K562 (cell line): ENCODE measurements around the gene SDCCAG8. TPM values are rescaled to one million over a fixed set of nuclear protein-coding genes. Genes with fewer than 3 reads are reported as not detected.
A peak's percentile ranks its signal among the peaks of the same experiment; 100 is the strongest.

ENCODE experiments used
- CTCFL ChIP-seq: IDR thresholded peaks from 2 replicates; pipeline ENCODE4 v1.6.1; 2011; ENCODE audit warnings: borderline replicate concordance, low read depth, mild to moderate bottlenecking, moderate library complexity, low read length; ENCODE audit not compliant: insufficient read depth, poor library complexity, severe bottlenecking
- ERF ChIP-seq: fragments of 450-650 bp; formaldehyde crosslinking; IDR thresholded peaks from 2 replicates; pipeline ENCODE4 v1.4.0; 2020; ENCODE audit warnings: mild to moderate bottlenecking, mixed read lengths
- ILK ChIP-seq: fragments of 450-650 bp; IDR thresholded peaks from 2 replicates; pipeline ENCODE4 v1.6.1; 2016; ENCODE audit warnings: missing genetic modification characterization, low read depth, mild to moderate bottlenecking, missing compliant biosample characterization, moderate library complexity, borderline replicate concordance
- IRF9 ChIP-seq: fragments of 450-650 bp; IDR thresholded peaks from 2 replicates; pipeline ENCODE4 v1.6.1; 2016; ENCODE audit warnings: missing biosample characterization, missing genetic modification characterization
- KDM4B ChIP-seq, 2 experiments: fragments of 450-650 bp in 1 of 2; sonication (generic) in 1 of 2; IDR thresholded peaks; 2 replicates each; pipeline ENCODE4 v1.6.1; 2016 to 2017; ENCODE audit warnings: borderline replicate concordance in 2 of 2, antibody characterized with exemption in 1 of 2, low read depth in 1 of 2, mild to moderate bottlenecking in 1 of 2
- MTA3 ChIP-seq: fragments of 450-650 bp; formaldehyde crosslinking; IDR thresholded peaks from 2 replicates; pipeline ENCODE4 v1.6.1; 2017; ENCODE audit warnings: mild to moderate bottlenecking, borderline replicate concordance
- NR2F6 ChIP-seq: fragments of 450-650 bp; formaldehyde crosslinking; IDR thresholded peaks from 2 replicates; pipeline ENCODE4 v1.4.0; 2020; ENCODE audit warnings: mild to moderate bottlenecking
- RBM14 ChIP-seq: fragments of 200-400 bp; formaldehyde crosslinking; IDR thresholded peaks from 2 replicates; pipeline ENCODE4 v1.6.1; 2018; ENCODE audit warnings: low read depth, mild to moderate bottlenecking, low read length, moderate library complexity, borderline replicate concordance; ENCODE audit not compliant: insufficient read depth
- SRSF1 ChIP-seq: fragments of 200-400 bp; formaldehyde crosslinking; IDR thresholded peaks from 2 replicates; pipeline ENCODE4 v1.6.1; 2017; ENCODE audit warnings: mild to moderate bottlenecking, low read depth, low read length, moderate library complexity
- SUPT5H ChIP-seq: fragments of 450-650 bp; IDR thresholded peaks from 2 replicates; pipeline ENCODE4 v1.6.1; 2016
- TAF1 ChIP-seq: IDR thresholded peaks from 2 replicates; pipeline ENCODE4 v1.6.1; 2011; ENCODE audit warnings: mild to moderate bottlenecking, low read length, moderate library complexity; ENCODE audit not compliant: insufficient read depth, control insufficient read depth, severe bottlenecking; ENCODE audit errors: extremely low read depth
- ZKSCAN1 ChIP-seq: fragments of 150-350 bp; IDR thresholded peaks from 2 replicates; pipeline ENCODE4 v1.6.1; 2016; ENCODE audit warnings: low read depth, low read length
- ZNF280B ChIP-seq: fragments of 250-450 bp; sonication (Bioruptor Pico); IDR thresholded peaks from 2 replicates; pipeline ENCODE4 v1.5.1; 2021; ENCODE audit warnings: mild to moderate bottlenecking
- ZNF398 ChIP-seq: fragments of 250-450 bp; sonication (Bioruptor Pico); IDR thresholded peaks from 2 replicates; pipeline ENCODE4 v1.8.0; 2021; ENCODE audit warnings: moderate library complexity, mild to moderate bottlenecking, inconsistent platforms
- polyA plus RNA-seq, 8 experiments: library from polyadenylated mRNA; depleted of rRNA in 4 of 8; stranded (reverse) in 5 of 8; unstranded in 3 of 8; fragments of >200 nt; fragmentation: Nextera tagmentation in 2 of 8; fragmentation: Illumina TruSeq in 1 of 8; extraction: Ambion mirVana in 2 of 8; extraction: Trizol in 1 of 8; gene quantifications; 2 replicates each; pipeline versions ENCODE4 v1.2.1 to v1.2.3, GENCODE V29; 2011 to 2014; ENCODE audit warnings: inconsistent platforms in 1 of 8, missing spikeins in 1 of 8
- total RNA-seq, 7 experiments: library from RNA; depleted of rRNA in 6 of 7; stranded (reverse); fragments of >200 nt in 6 of 7; fragmentation: Illumina TruSeq in 2 of 7; extraction: Trizol in 2 of 7; gene quantifications; 2 replicates each; pipeline versions ENCODE4 v1.2.1 to v1.2.3, GENCODE V29; 2011 to 2021; ENCODE audit warnings: low replicate concordance in 1 of 7
- TF ChIP-seq, protein P1 (sequence below): fragments of 250-450 bp; sonication (Bioruptor Pico); IDR thresholded peaks from 2 replicates; pipeline ENCODE4 v1.8.0; 2022; ENCODE audit warnings: moderate library complexity, mild to moderate bottlenecking, inconsistent platforms
- TF ChIP-seq, protein P2 (sequence below): fragments of 450-650 bp; IDR thresholded peaks from 2 replicates; pipeline ENCODE4 v1.6.1; 2017; ENCODE audit warnings: antibody characterized with exemption
- TF ChIP-seq, protein P3 (sequence below): fragments of 250-450 bp; sonication (Bioruptor Pico); IDR thresholded peaks from 2 replicates; pipeline ENCODE4 v1.9.0; 2021; ENCODE audit warnings: mild to moderate bottlenecking

SDCCAG8 gene
- total and polyA plus RNA-seq, 9 of the 15 experiments (the other 6 are each of a cell fraction or from before 2014, with no cell fraction given), result 17.9 to 36.7 (median 25.4) TPM

DNA sequence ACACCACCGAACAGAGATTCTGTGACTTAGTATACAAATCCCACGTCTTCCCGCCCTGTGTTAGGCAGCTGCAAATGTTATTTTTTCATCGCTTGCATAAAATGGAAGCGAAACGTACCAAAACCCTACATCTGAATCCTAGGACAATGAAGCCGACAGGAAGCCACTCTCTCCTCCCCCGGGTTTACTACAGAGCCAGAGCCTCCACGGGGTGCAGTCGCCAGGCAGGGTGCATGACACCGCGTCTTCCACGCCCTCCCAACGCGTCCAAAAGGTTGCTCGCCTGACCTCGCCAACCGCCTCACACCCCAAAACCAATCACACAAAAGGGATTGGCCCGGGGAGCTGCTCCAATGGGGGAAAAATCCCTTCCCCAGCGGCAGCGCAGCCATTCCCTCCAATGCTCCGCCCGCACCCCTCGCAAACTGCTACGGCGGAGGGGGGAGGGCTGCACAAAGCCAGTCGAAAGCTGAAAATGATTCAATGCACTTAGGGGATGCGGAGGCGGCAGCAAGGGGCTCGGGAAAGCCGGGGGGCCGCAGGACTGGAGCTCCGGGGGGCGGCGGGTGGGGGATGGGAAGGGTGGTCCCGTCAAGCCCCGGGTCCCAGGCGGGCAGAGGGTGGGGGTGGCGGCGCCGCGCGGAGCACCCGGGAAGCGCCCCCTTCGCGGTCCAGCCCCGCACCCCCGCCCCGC lies 1.5 kb upstream of the SDCCAG8 start (continued):
- TF ChIP-seq TAF1 (peak; percentile 75), ZKSCAN1 (no peak), ERF (CRISPR knock-in tag) (0 out of 2 replicates have a peak, but pooled peaks have one; percentile 33), IRF9 (tag) (no peak), SUPT5H (peak; percentile 46), ILK (tag) (no peak), SRSF1 (no peak), CTCFL (no peak), RBM14 (no peak), KDM4B (IDR thresholded peaks at IDR 0.05; ENCODE audit: borderline replicate concordance in 2 of 2, low read depth in 1 of 2) (no peak; a peak in 1 of 4 replicates), ZNF398 (CRISPR knock-in tag) (no peak), MTA3 (peak; percentile 50), ZNF280B (CRISPR knock-in tag) (no peak), NR2F6 (CRISPR knock-in tag) (peak; percentile 11; the same call in 1 of the 2 replicates)
- TF ChIP-seq, protein P1, sequence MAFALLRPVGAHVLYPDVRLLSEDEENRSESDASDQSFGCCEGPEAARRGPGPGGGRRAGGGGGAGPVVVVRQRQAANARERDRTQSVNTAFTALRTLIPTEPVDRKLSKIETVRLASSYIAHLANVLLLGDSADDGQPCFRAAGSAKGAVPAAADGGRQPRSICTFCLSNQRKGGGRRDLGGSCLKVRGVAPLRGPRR (CRISPR knock-in tag), result no peak
- TF ChIP-seq, protein P2, sequence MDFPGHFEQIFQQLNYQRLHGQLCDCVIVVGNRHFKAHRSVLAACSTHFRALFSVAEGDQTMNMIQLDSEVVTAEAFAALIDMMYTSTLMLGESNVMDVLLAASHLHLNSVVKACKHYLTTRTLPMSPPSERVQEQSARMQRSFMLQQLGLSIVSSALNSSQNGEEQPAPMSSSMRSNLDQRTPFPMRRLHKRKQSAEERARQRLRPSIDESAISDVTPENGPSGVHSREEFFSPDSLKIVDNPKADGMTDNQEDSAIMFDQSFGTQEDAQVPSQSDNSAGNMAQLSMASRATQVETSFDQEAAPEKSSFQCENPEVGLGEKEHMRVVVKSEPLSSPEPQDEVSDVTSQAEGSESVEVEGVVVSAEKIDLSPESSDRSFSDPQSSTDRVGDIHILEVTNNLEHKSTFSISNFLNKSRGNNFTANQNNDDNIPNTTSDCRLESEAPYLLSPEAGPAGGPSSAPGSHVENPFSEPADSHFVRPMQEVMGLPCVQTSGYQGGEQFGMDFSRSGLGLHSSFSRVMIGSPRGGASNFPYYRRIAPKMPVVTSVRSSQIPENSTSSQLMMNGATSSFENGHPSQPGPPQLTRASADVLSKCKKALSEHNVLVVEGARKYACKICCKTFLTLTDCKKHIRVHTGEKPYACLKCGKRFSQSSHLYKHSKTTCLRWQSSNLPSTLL, result no peak
- TF ChIP-seq, protein P3, sequence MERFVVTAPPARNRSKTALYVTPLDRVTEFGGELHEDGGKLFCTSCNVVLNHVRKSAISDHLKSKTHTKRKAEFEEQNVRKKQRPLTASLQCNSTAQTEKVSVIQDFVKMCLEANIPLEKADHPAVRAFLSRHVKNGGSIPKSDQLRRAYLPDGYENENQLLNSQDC (CRISPR knock-in tag), result no peak
